ENCODE data around the gene S100P. TPM values are rescaled to one million over a fixed set of nuclear protein-coding genes. Genes with fewer than 3 reads are reported as not detected.
"Not testable (repeated sequence)": the region's sequence is repeated elsewhere in the genome, so short reads cannot be mapped to it uniquely, and the experiment has no call there.

The S100P gene
- 6.8 and 8.8 TPM in 2 replicates for total RNA-seq

GRCh38 chr4:6693231-6694176 is at the start of gene S100P:
TSS of gene S100P (plus strand) at chr4:6693878. CDS start at chr4:6693933, 55 bp downstream.
- Histone ChIP-seq H3K36me3 (ENCODE audit: control insufficient read depth, insufficient read depth, low read length) (no peaks in the 10 kb centered on the region), H3K27me3 (ENCODE audit: control insufficient read depth, insufficient read depth, low read length) (no peaks in the 10 kb centered on the region), H3K4me3 (ENCODE audit: low read depth, low read length) (no peak within 1 kb of the TSS)
- TF ChIP-seq CTCF (IDR thresholded peaks at IDR 0.05; ENCODE audit: insufficient read depth, low read length, poor library complexity, severe bottlenecking): no peak
- DNase-seq (ENCODE audit: low read depth): no peak

GRCh38 chr4:6644792-6645530 is 48.7 kb upstream of the S100P start:
- no peak overlapping the region for H3K4me3 ChIP-seq (ENCODE audit: low read depth, low read length)
- DNase-seq (ENCODE audit: low read depth): no peak
- H3K36me3 ChIP-seq (ENCODE audit: control insufficient read depth, insufficient read depth, low read length): peaks cover 2% of the 10 kb centered on the region
- TF ChIP-seq CTCF (IDR thresholded peaks at IDR 0.05; ENCODE audit: insufficient read depth, low read length, poor library complexity, severe bottlenecking): no peak
- no peaks in the 10 kb centered on the region for H3K27me3 ChIP-seq (ENCODE audit: control insufficient read depth, insufficient read depth, low read length)

- DNase-seq (ENCODE audit: low read depth): no peak
- Histone ChIP-seq H3K36me3 (ENCODE audit: control insufficient read depth, insufficient read depth, low read length) (peaks cover 2% of the 10 kb centered on the region), H3K27me3 (ENCODE audit: control insufficient read depth, insufficient read depth, low read length) (no peaks in the 10 kb centered on the region), H3K4me3 (ENCODE audit: low read depth, low read length) (no peak overlapping the region)
- TF ChIP-seq CTCF (IDR thresholded peaks at IDR 0.05; ENCODE audit: insufficient read depth, low read length, poor library complexity, severe bottlenecking): no peak
Observed at GRCh38 chr4:6647169-6647568, 46.5 kb upstream of the S100P start.

- TF ChIP-seq CTCF (IDR thresholded peaks at IDR 0.05; ENCODE audit: insufficient read depth, low read length, poor library complexity, severe bottlenecking): no peak
- no peak for DNase-seq (ENCODE audit: low read depth)
- H3K4me3 ChIP-seq (ENCODE audit: low read depth, low read length): no peak overlapping the region
Observed at GRCh38 chr4:6647582-6648230, 46.0 kb upstream of the S100P start.

GRCh38 chr4:6649216-6649615 is 44.5 kb upstream of the S100P start:
- no peaks in the 10 kb centered on the region for H3K27me3 ChIP-seq (ENCODE audit: control insufficient read depth, insufficient read depth, low read length)
- TF ChIP-seq CTCF (IDR thresholded peaks at IDR 0.05; ENCODE audit: insufficient read depth, low read length, poor library complexity, severe bottlenecking): no peak

More at GRCh38 chr4:6647582-6648230, 46.0 kb upstream of the S100P start:
- Histone ChIP-seq H3K27me3 (ENCODE audit: control insufficient read depth, insufficient read depth, low read length) (no peaks in the 10 kb centered on the region), H3K36me3 (ENCODE audit: control insufficient read depth, insufficient read depth, low read length) (peaks cover 2% of the 10 kb centered on the region)

GRCh38 chr4:6654211-6654610 is 39.5 kb upstream of the S100P start:
- DNase-seq (ENCODE audit: low read depth); H3K36me3 ChIP-seq (ENCODE audit: control insufficient read depth, insufficient read depth, low read length): not testable (repeated sequence)

More at GRCh38 chr4:6649216-6649615, 44.5 kb upstream of the S100P start:
- DNase-seq (ENCODE audit: low read depth): no peak
- Histone ChIP-seq H3K4me3 (ENCODE audit: low read depth, low read length) (no peak overlapping the region), H3K36me3 (ENCODE audit: control insufficient read depth, insufficient read depth, low read length) (no peaks in the 10 kb centered on the region)

GRCh38 chr4:6655291-6655690 is 38.4 kb upstream of the S100P start:
- not testable (repeated sequence) for H3K27me3 ChIP-seq (ENCODE audit: control insufficient read depth, insufficient read depth, low read length); DNase-seq (ENCODE audit: low read depth)

More at GRCh38 chr4:6654211-6654610, 39.5 kb upstream of the S100P start:
- not testable (repeated sequence) for H3K27me3 ChIP-seq (ENCODE audit: control insufficient read depth, insufficient read depth, low read length); H3K4me3 ChIP-seq (ENCODE audit: low read depth, low read length)

More at GRCh38 chr4:6655291-6655690, 38.4 kb upstream of the S100P start:
- H3K4me3 ChIP-seq (ENCODE audit: low read depth, low read length); H3K36me3 ChIP-seq (ENCODE audit: control insufficient read depth, insufficient read depth, low read length): not testable (repeated sequence)
